Measurements from ENCODE around the gene C9orf152.

GRCh38 chr9:110189559-110190320 is 18.2 kb downstream of the C9orf152 start:
- no peak for TF ChIP-seq CTCF (IDR thresholded peaks at IDR 0.05; ENCODE audit: borderline replicate concordance, extremely low read depth, low read length, poor library complexity, severe bottlenecking)
- TF ChIP-seq EZH2 (IDR thresholded peaks at IDR 0.05; ENCODE audit: borderline replicate concordance, low read depth, low read length, severe bottlenecking), result no peak

All from DND-41 (cell line).